Measurements from ENCODE around the gene CLDN24.

Gene CLDN24

GRCh38 chr4:183322326-183322725 lies at the start of gene CLDN24:
Gene CLDN24, minus strand, starts transcription at chr4:183322426. Its CDS starts 0 bp downstream, at chr4:183322426.
- DNase-seq (ENCODE audit: low spot score): no peak

- DNase-seq (ENCODE audit: low spot score): no peak
Observed at GRCh38 chr4:183370786-183371185, 48.6 kb upstream of the CLDN24 start.

- DNase-seq (ENCODE audit: low spot score): no peak
Observed at GRCh38 chr4:183369073-183369472, 46.8 kb upstream of the CLDN24 start.

GRCh38 chr4:183366206-183366835 lies 44.1 kb upstream of the CLDN24 start:
- DNase-seq (ENCODE audit: low spot score): no peak

GRCh38 chr4:183364025-183364424 lies 41.8 kb upstream of the CLDN24 start:
- DNase-seq (ENCODE audit: low spot score): no peak

- DNase-seq (ENCODE audit: low spot score): no peak
Observed at GRCh38 chr4:183362916-183363542, 40.8 kb upstream of the CLDN24 start.

GRCh38 chr4:183362036-183362435 lies 39.8 kb upstream of the CLDN24 start:
- no peak for DNase-seq (ENCODE audit: low spot score)

GRCh38 chr4:183360161-183360919 lies 38.1 kb upstream of the CLDN24 start:
- peak; percentile 69 for DNase-seq (ENCODE audit: low spot score)

- no peak for DNase-seq (ENCODE audit: low spot score)
Observed at GRCh38 chr4:183358215-183358755, 36.1 kb upstream of the CLDN24 start.

- no peak for DNase-seq (ENCODE audit: low spot score)
Observed at GRCh38 chr4:183356931-183357675, 34.9 kb upstream of the CLDN24 start.

GRCh38 chr4:183356173-183356830 lies 34.1 kb upstream of the CLDN24 start:
- DNase-seq (ENCODE audit: low spot score): no peak

GRCh38 chr4:183355405-183355804 lies 33.2 kb upstream of the CLDN24 start:
- DNase-seq (ENCODE audit: low spot score): peak; percentile 48

GRCh38 chr4:183354219-183354618 lies 32.0 kb upstream of the CLDN24 start:
- DNase-seq (ENCODE audit: low spot score): no peak

- no peak for DNase-seq (ENCODE audit: low spot score)
Observed at GRCh38 chr4:183353557-183353956, 31.3 kb upstream of the CLDN24 start.

- DNase-seq (ENCODE audit: low spot score): no peak
Observed at GRCh38 chr4:183352546-183352945, 30.3 kb upstream of the CLDN24 start.

GRCh38 chr4:183350317-183351071 lies 28.3 kb upstream of the CLDN24 start:
- peak; percentile 74 for DNase-seq (ENCODE audit: low spot score)

- DNase-seq (ENCODE audit: low spot score): peak; percentile 84
Observed at GRCh38 chr4:183349673-183350072, 27.4 kb upstream of the CLDN24 start.

GRCh38 chr4:183348706-183349659 lies 26.8 kb upstream of the CLDN24 start:
- peak; percentile 91 for DNase-seq (ENCODE audit: low spot score)

GRCh38 chr4:183348136-183348535 lies 25.9 kb upstream of the CLDN24 start:
- DNase-seq (ENCODE audit: low spot score): no peak

GRCh38 chr4:183347566-183347965 lies 25.3 kb upstream of the CLDN24 start:
- peak; percentile 12 for DNase-seq (ENCODE audit: low spot score)

Data from AG08395 (cell line).